A375 (cell line): ENCODE data around the gene MUC12. TPM values are rescaled to one million over a fixed set of nuclear protein-coding genes. Genes with fewer than 3 reads are reported as not detected.

Source experiments
- small RNA-seq: library from RNA; depleted of rRNA; stranded (forward); fragments of <200 nt; gene quantifications from one replicate; pipeline ENCODE3, GENCODE V24; 2014
- total RNA-seq: library from RNA; depleted of rRNA; stranded (reverse); fragments of >200 nt; shearing (Covaris generic); gene quantifications from 2 replicates; pipeline ENCODE4 v1.2.3, GENCODE V29; 2014; rRNA removed

Gene MUC12, protein sequence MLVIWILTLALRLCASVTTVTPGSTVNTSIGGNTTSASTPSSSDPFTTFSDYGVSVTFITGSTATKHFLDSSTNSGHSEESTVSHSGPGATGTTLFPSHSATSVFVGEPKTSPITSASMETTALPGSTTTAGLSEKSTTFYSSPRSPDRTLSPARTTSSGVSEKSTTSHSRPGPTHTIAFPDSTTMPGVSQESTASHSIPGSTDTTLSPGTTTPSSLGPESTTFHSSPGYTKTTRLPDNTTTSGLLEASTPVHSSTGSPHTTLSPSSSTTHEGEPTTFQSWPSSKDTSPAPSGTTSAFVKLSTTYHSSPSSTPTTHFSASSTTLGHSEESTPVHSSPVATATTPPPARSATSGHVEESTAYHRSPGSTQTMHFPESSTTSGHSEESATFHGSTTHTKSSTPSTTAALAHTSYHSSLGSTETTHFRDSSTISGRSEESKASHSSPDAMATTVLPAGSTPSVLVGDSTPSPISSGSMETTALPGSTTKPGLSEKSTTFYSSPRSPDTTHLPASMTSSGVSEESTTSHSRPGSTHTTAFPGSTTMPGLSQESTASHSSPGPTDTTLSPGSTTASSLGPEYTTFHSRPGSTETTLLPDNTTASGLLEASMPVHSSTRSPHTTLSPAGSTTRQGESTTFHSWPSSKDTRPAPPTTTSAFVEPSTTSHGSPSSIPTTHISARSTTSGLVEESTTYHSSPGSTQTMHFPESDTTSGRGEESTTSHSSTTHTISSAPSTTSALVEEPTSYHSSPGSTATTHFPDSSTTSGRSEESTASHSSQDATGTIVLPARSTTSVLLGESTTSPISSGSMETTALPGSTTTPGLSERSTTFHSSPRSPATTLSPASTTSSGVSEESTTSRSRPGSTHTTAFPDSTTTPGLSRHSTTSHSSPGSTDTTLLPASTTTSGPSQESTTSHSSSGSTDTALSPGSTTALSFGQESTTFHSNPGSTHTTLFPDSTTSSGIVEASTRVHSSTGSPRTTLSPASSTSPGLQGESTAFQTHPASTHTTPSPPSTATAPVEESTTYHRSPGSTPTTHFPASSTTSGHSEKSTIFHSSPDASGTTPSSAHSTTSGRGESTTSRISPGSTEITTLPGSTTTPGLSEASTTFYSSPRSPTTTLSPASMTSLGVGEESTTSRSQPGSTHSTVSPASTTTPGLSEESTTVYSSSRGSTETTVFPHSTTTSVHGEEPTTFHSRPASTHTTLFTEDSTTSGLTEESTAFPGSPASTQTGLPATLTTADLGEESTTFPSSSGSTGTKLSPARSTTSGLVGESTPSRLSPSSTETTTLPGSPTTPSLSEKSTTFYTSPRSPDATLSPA (N-terminal part only)
- not detected in 2 replicates for total RNA-seq

DNA sequence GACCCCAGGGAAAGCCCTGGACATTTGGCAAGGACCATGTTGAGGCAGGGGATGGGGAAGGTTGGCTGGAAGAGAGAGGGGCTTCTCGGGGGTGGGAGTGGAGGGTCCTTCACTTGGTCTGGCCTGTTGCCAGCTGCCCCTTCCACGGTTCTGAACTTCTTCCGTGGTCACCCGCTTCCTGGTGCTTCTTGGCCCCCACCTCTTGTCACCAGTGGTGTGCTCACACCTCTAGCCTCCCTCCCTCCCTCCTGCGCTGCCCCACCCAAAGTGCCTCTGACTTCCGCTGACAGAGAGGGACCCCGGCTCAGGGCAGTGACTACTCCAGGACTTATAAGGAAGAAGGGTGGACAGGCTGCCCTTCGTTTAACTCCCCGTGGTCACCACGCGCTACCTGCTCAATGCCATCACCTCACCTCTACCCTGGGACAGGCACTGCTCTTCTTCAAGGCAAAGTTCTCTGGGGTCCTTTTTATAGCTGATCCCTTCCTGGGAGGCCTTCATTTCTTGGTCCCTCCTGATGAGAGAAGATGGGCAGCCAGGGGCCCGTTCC, at the start of gene MUC12:
TSS of gene MUC12 (plus strand) at position 500 of the 550 bp plus-strand sequence. CDS start 58 bp downstream, outside the sequence.

DNA sequence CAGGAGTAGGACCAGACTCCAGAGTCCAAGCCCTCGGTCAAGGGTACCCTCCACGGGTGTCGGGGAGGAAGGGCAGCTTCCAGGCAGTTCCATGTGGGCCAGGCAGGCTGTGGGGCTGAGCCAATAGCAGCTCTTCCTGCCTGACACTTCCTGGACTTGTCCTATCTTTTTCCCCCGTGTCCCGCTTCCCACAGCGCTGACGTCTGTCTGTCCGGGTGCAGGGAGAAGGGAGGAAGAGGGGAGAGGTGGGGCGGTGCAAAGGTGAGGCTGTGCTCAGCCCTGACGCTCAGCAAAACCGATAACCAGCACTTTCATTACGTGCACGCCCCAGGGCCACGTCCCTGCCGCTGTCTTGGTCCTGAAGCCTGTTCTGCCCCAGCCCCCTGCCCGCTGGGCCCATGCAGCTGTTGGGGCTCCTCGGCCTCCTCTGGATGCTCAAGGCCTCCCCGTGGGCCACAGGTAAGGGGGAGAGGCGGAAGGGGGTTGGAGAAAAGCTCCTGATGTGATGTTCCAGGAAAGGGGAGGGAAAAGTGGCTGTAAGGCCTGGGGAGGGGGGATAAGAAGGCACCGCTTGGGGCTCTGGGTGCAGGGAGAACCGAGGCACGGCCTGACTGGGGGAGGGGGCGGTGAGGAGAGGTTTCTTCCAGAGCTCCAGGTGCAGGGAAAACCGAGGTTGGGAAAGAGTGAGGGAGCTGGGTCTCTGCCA, 20.0 kb upstream of the MUC12 start, which contains the start of gene MUC3A:
TSS of gene MUC3A (plus strand) at position 308 of the 706 bp plus-strand sequence. CDS start at position 399, 91 bp downstream.

Small RNAs within 50 kb of the gene (small RNA-seq; reads per million reads assigned to genes)
- gene RPS29P15, result not detected

Other genes with a start within 250 kb of the MUC12 start
- gene EPO, start 249.1 kb upstream of the MUC12 start, total RNA-seq, result not detected in 2 replicates
- not detected in 2 replicates for gene ZAN, start 236.0 kb upstream of the MUC12 start, total RNA-seq
- 36.7 and 37.4 TPM in 2 replicates for gene EPHB4, start 142.0 kb upstream of the MUC12 start, total RNA-seq
- 10.4 and 12.2 TPM in 2 replicates for gene SLC12A9, start 116.9 kb upstream of the MUC12 start, total RNA-seq
- gene TRIP6, start 102.2 kb upstream of the MUC12 start, total RNA-seq, result 76.9 and 86.3 TPM in 2 replicates
- gene SRRT, start 94.5 kb upstream of the MUC12 start, total RNA-seq, result 127 and 132 TPM in 2 replicates
- gene UFSP1, start 79.8 kb upstream of the MUC12 start, total RNA-seq, result 12.3 and 16.0 TPM in 2 replicates
- 0.29 TPM in 1 of 2 replicates, not detected in the other for gene ACHE, start 73.7 kb upstream of the MUC12 start, total RNA-seq
- gene MUC3A, start 20.0 kb upstream of the MUC12 start, total RNA-seq, result not detected in 2 replicates
- not detected in 2 replicates for gene MUC17, start 50.5 kb downstream of the MUC12 start, total RNA-seq
- 11.0 and 13.3 TPM in 2 replicates for gene TRIM56, start 115.9 kb downstream of the MUC12 start, total RNA-seq
- gene SERPINE1, start 157.5 kb downstream of the MUC12 start, total RNA-seq, result 1.4 TPM in 2 replicates
- 344 and 361 TPM in 2 replicates for gene AP1S1, start 184.9 kb downstream of the MUC12 start, total RNA-seq
- 338 and 362 TPM in 2 replicates for gene VGF, start 196.0 kb downstream of the MUC12 start, total RNA-seq
- gene NAT16, start 210.7 kb downstream of the MUC12 start, total RNA-seq, result 0.05 and 0.11 TPM in 2 replicates
- gene MOGAT3, start 231.5 kb downstream of the MUC12 start, total RNA-seq, result not detected in 2 replicates
- 232 and 262 TPM in 2 replicates for gene PLOD3, start 248.0 kb downstream of the MUC12 start, total RNA-seq
- gene ZNHIT1, start 248.6 kb downstream of the MUC12 start, total RNA-seq, result 154 and 183 TPM in 2 replicates